ENCODE data around the gene ENDOV.

ENDOV gene

DNA sequence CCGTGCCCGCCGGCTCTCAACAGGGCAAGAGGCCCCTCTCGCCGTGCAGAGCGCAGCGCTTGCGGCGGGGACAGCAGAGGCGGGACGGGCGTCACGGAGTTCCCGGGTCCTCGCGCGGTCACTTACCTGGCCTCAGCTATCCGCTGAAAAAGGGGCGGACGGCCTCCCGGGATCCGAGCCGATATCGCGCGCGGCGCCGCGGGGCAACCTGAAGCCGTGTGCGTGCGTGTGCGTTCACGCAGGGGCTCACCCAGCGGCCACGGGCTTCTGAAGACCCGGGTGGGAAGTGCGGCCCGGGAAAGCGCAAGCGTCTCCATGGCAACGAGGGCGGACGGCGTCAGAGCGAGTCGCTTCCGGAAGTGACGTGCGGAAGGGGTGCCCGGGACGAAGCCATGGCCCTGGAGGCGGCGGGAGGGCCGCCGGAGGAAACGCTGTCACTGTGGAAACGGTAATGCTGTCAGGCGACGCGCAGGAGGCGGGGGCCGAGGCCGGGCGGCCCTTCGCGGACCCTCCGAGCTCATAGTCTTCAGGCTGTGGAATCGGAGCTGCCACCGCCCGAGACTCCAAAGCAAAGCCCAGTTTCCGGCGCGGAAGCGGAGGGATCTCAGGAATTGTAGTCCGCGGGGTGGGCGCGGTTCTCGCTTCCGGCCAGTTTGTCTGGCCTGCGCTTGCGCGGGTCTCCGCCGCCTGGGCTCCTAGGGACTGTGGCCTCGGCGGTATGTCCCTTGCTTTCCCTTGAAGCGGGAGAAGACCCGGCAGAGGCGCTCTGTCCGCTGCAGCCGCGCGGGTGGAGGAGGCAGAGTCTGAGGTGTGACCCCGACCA lies at the start of gene ENDOV:
Gene ENDOV (plus strand): TSS at position 365 of the 823 bp plus-strand sequence. CDS start 28 bp downstream, at position 393.
- TF ChIP-seq, protein P1, sequence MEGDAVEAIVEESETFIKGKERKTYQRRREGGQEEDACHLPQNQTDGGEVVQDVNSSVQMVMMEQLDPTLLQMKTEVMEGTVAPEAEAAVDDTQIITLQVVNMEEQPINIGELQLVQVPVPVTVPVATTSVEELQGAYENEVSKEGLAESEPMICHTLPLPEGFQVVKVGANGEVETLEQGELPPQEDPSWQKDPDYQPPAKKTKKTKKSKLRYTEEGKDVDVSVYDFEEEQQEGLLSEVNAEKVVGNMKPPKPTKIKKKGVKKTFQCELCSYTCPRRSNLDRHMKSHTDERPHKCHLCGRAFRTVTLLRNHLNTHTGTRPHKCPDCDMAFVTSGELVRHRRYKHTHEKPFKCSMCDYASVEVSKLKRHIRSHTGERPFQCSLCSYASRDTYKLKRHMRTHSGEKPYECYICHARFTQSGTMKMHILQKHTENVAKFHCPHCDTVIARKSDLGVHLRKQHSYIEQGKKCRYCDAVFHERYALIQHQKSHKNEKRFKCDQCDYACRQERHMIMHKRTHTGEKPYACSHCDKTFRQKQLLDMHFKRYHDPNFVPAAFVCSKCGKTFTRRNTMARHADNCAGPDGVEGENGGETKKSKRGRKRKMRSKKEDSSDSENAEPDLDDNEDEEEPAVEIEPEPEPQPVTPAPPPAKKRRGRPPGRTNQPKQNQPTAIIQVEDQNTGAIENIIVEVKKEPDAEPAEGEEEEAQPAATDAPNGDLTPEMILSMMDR (IDR thresholded peaks at IDR 0.05; ENCODE audit: low read depth, low read length, missing control alignments), result no peak
- Histone ChIP-seq H3K4me3 (ENCODE audit: low read depth, low read length) (peak within 1 kb of the TSS; percentile 98), H3K27ac (peak within 1 kb of the TSS; percentile 99), H3K27me3 (replicated peaks) (no peaks in the 10 kb centered on the region), H3K36me3 (replicated peaks) (peaks cover 16% of the 10 kb centered on the region)
- peak; percentile 88 for DNase-seq
- in situ Hi-C loops (cut with HindIII; ENCODE audit: low pct_ligation_motif_present, low sequenced_read_pairs), result no loop called here

DNA sequence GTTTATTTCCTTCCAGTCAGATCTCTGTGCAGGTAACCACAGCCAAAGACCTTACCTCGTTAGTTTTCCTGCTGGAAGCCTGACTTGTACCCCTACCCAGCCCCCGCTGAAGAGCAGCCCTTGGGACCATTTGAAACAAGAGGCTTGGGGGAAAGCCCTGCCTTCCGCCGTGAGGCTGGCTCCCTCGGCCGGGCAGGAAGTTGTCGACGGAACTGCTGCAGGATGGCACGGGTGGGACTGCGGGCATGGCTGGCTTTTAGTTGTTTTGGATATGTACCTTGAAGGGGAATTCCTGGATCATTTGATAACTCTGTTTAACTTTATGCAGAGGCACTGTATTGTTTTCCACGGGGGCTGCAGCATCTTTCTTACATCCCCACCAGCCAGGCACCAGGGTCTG lies 49.0 kb upstream of the ENDOV start:
- TF ChIP-seq, protein P1 (IDR thresholded peaks at IDR 0.05; ENCODE audit: low read depth, low read length, missing control alignments), result no peak
- Histone ChIP-seq H3K27ac (no peak overlapping the region), H3K36me3 (replicated peaks) (peaks cover 67% of the 10 kb centered on the region), H3K27me3 (replicated peaks) (no peaks in the 10 kb centered on the region), H3K4me3 (ENCODE audit: low read depth, low read length) (no peak overlapping the region)
- in situ Hi-C loops (cut with HindIII; ENCODE audit: low pct_ligation_motif_present, low sequenced_read_pairs), result no loop called here
- no peak for DNase-seq

DNA sequence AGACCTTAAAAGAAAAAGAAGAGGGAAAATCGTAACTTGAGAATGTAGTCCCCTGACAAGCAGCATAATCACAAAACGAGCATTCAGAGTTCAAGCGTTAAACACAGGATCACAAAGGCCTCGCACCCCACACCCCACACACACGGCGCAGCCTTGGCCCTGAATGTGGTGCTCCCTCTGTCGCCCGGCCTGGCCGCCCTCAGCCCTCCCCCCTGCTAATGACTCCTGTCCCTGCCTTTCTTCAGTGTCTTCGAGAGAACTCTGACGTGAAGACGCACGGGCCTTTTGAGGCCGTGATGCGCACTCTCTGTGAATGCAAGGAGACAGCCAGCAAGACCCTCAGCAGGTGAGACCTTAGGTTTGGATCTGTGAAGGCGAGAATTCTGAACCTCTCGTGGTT lies 47.5 kb upstream of the ENDOV start:
- Histone ChIP-seq H3K36me3 (replicated peaks) (peaks cover 65% of the 10 kb centered on the region), H3K27ac (no peak overlapping the region), H3K4me3 (ENCODE audit: low read depth, low read length) (no peak overlapping the region), H3K27me3 (replicated peaks) (no peaks in the 10 kb centered on the region)
- no peak for DNase-seq
- TF ChIP-seq, protein P1 (IDR thresholded peaks at IDR 0.05; ENCODE audit: low read depth, low read length, missing control alignments), result no peak
- in situ Hi-C loops (cut with HindIII; ENCODE audit: low pct_ligation_motif_present, low sequenced_read_pairs), result no loop called here

DNA sequence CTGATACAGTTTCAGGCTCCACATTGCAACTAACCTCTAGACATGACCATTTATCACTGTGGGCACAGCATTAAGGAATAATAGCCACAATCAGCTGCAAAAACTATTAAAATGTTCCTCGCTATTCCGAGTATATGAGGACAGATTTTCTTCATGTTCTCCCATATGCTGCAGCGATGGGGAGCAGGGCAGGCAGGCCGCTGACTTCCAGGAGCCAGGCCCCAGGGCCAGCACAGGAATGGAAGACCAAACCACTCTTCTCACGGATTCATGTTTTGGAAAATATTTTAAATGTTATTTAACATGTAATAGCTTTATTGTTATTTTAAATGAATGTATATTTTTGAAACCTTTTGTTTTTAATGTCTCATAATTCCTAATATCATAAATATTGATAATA lies 43.8 kb upstream of the ENDOV start:
- Histone ChIP-seq H3K36me3 (replicated peaks) (peaks cover 61% of the 10 kb centered on the region), H3K4me3 (ENCODE audit: low read depth, low read length) (no peak overlapping the region), H3K27ac (no peak overlapping the region), H3K27me3 (replicated peaks) (no peaks in the 10 kb centered on the region)
- in situ Hi-C loops (cut with HindIII; ENCODE audit: low pct_ligation_motif_present, low sequenced_read_pairs), result no loop called here
- DNase-seq, result no peak
- TF ChIP-seq, protein P1 (IDR thresholded peaks at IDR 0.05; ENCODE audit: low read depth, low read length, missing control alignments), result no peak

DNA sequence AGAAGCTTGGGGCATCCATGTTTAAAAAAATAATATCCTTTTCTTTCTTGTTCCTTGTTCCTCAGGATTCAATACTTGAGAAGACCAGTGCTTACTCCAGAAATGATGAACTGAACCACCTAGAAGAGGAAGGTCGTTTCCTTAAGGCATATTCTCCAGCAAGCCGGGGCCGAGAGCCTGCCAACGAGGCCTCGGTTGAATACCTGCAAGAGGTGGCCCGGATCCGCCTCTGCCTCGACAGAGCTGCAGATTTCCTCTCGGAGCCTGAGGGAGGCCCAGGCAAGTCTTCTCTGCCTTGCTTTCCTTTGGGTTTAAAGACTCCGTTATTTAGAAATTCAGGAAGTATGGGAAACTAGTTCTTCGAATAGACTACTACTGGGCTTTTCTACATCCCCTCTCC lies 42.5 kb upstream of the ENDOV start:
- H3K27me3 ChIP-seq (replicated peaks), result no peaks in the 10 kb centered on the region
- DNase-seq, result no peak
- TF ChIP-seq, protein P1 (IDR thresholded peaks at IDR 0.05; ENCODE audit: low read depth, low read length, missing control alignments), result no peak
- H3K4me3 ChIP-seq (ENCODE audit: low read depth, low read length), result no peak overlapping the region
- peaks cover 66% of the 10 kb centered on the region for H3K36me3 ChIP-seq (replicated peaks)
- in situ Hi-C loops (cut with HindIII; ENCODE audit: low pct_ligation_motif_present, low sequenced_read_pairs), result no loop called here
- no peak overlapping the region for H3K27ac ChIP-seq

All from brain microvascular endothelial cell (primary cell).